HK-2 (cell line): ENCODE results near the gene IKZF2.
"Not testable (repeated sequence)": the region's sequence is repeated elsewhere in the genome, so short reads cannot be mapped to it uniquely, and the experiment has no call there.

Source experiments
- DNase-seq: peaks from one replicate; pipeline ENCODE4 v3.0.0-alpha.2; 2018; ENCODE audit not compliant: unreplicated experiment

Gene IKZF2

DNA sequence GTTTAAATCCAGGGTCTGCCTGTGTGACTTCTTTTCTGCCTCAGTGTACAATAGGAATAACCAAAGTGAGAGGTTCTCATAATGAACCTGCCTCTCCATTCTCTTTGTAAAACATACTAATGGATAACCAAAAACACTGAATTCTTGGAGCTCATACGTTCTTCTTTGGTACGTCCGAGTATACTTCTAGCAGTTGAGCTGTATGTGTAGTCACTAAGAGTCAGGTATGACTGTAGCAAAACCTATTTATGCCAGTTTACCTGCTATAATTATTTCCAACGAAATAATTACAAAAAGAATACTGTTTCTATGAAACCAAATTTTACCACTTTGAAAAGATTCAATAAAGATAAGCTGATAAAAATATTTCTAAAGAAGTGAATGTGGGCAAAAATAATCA lies 109.2 kb downstream of the IKZF2 start:
- no peak for DNase-seq

GRCh38 chr2:213036836-213037235 lies 114.6 kb downstream of the IKZF2 start:
- DNase-seq, result no peak

DNA sequence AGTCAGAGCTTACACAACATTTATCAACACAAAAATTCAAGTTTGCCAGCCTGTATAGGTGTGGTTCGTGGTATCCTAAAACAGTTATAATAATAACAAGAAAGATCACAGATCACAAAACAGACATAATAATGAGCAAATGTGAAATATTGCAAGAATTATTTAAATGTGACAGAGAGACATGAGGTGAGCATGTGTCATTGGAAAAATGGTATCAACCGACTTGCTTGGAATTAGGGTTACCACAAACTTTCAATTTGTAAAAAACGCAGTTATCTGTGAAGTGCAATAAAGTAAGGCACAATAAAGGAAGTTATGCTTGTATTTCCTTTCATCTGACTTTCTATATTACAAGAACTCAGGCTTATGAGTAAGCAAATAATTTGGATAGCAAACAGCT lies 116.8 kb downstream of the IKZF2 start:
- no peak for DNase-seq

DNA sequence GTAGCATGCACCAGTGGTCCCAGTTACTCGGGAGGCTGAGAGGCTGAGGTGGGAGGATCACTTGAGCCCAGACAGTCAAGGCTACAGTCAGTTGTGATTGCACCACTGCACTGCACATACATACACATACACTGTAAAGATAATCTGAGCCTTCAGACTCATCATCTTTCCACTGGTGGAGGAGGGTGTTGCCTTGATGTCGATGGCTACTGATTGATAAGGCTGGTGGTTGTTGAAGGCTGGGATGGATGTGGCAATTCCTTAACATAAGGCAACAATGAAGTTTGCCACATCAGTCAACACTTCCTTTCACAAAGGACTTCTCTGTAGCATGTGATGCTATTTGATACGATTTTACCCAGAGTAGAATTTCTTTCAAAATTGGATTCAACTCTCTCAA lies 118.8 kb downstream of the IKZF2 start:
- DNase-seq, result no peak

GRCh38 chr2:213022987-213023386 lies 128.4 kb downstream of the IKZF2 start:
- no peak for DNase-seq

DNA sequence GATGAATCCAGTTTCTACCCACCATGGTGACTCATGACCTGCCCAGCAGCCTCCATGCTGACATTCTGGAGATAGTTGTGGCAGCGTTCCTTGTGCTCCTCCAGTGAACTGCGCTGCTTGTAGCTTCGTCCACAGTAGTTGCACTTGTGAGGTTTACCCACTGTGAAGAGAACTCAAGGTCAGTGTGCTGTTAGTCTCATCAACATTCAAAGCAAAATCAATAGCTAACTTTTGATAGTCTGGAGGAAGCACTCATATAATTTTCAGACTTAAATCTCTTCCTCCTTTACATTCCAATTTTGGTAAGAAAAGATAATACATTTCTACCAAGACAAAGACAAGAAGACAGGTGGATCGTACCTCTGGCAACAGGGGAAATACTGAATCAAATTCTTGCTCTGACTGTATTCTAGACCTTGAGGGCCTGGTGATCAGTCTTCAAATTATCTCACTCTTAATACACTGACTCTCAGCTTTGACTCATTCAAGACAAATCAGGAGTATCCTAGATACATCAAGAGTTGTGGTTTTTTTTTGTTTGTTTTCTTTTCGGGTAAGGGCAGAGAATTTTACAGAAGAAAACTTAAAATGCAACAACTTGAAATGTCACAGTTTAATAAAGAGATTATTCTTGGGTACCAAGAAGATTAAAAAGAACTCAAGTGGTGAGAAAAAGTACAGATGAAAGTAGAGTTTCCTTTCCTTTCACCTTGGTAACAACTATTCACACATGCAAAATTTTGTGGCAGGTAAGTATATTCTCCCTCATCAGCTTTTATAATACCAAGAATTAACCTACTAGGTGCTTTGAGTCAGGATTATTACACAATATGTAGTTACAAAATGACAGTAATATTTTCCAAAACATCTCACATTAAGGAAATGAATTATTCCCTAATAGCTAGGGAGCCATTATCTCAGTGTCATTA lies 129.2 kb downstream of the IKZF2 start:
- no peak for DNase-seq

GRCh38 chr2:213020913-213021312 lies 130.5 kb downstream of the IKZF2 start:
- not testable (repeated sequence) for DNase-seq

DNA sequence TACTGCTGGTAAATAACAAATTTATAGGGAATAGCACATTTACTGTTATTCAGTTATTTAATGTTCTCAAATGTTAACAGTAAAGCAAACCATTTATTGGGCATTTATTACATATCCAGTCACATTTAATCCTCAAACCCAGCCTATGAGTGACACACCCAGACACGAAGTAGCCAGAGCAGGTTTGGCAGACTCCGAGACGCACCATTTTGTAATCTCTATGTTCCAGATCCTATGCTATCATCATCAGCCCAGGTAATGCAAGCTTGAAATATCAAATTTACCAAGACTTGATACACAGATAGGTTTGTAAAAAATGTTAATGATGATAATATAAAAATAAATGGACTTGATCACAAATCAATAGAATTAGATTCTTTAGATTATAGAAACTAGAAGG lies 131.1 kb downstream of the IKZF2 start:
- DNase-seq, result no peak

DNA sequence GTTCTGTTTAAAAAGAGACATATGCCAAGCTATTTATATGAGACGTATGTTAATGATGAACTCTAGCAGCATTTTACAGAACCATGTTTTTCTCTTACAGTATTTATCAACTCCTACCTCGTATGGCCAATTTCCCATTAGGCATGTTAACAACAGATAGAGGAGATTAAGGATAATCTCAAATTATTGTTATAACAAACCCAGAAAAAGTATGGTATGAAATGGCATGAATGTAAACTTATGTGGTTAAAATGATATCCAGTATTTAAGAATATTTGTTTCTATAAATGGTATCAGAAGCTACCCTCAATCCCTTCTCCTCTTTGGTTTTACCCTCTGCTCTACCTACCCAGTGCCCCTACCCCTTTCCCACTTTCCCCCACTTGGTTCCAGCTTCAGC lies 132.0 kb downstream of the IKZF2 start:
- no peak for DNase-seq

- no peak for DNase-seq
Measured at GRCh38 chr2:213018340-213018901, 133.0 kb downstream of the IKZF2 start.

- no peak for DNase-seq
Measured at GRCh38 chr2:213017404-213017803, 134.0 kb downstream of the IKZF2 start.

DNA sequence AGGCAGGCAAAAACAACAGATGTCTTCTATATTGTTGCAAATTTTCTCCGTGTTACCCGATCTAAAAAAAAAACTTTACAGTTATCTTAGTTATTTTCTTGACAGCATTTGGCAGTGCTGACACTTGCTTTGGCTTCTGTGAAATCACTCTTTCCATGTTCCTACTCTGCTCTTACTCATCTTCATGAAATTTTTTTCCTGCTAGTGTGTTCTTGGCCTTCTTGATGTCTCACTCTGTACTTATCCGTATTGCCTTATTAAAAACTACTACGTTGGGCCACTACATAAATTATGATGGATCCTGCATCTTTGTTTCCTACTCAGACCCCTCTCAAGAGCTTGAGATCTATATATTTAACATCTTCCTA lies 134.4 kb downstream of the IKZF2 start:
- DNase-seq, result no peak

- no peak for DNase-seq
Measured at GRCh38 chr2:213016166-213016983, 135.0 kb downstream of the IKZF2 start.

GRCh38 chr2:213015387-213016165 lies 135.8 kb downstream of the IKZF2 start:
- DNase-seq, result no peak

GRCh38 chr2:213013979-213014378 lies 137.4 kb downstream of the IKZF2 start:
- DNase-seq, result no peak

DNA sequence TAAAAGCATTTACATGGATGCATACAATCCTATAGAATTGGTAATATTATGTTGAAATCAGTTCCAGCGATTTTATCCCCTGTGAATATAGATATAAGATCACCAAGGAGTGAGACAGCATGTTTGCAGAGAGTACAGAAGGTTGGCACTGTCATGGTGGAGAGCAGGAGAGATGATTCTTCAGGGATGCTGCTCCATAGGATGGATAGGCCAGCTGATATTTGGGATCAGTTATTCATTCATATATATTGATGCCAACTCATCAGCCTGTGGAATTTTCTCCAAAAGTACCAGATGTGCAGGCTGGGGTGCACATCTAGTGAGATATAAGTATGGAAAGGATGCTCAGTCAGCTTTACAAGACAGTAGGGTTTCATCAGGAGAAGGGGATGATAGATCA lies 139.9 kb downstream of the IKZF2 start:
- no peak for DNase-seq

GRCh38 chr2:213010106-213010779 lies 141.2 kb downstream of the IKZF2 start:
- DNase-seq, result no peak

DNA sequence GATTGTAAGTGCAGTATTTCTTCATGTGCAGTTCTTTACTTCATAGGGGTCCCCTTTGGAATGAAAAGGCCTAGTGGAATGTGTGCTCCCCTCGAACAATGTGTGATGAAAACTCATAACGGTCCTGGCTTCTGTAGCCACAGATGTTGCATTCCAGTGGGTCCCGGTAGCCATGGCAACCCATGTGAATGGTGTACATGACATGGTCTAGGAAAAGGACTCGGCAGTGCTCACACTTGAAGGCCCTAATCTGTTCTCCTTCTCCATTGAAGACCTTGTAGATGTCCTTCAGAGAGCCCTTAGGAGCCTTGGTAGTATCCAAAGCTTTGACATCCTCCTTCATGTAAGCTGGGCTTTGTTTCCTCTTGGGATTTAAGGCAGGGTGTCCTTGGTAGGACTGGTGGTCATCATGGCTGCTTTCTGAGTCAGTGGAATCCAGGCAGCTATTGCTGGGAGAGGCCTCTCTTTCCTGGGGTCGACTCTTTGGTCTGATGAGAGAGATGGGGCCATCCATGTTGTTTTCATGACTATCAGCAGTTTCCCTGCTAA lies 144.0 kb downstream of the IKZF2 start:
- DNase-seq, result no peak

DNA sequence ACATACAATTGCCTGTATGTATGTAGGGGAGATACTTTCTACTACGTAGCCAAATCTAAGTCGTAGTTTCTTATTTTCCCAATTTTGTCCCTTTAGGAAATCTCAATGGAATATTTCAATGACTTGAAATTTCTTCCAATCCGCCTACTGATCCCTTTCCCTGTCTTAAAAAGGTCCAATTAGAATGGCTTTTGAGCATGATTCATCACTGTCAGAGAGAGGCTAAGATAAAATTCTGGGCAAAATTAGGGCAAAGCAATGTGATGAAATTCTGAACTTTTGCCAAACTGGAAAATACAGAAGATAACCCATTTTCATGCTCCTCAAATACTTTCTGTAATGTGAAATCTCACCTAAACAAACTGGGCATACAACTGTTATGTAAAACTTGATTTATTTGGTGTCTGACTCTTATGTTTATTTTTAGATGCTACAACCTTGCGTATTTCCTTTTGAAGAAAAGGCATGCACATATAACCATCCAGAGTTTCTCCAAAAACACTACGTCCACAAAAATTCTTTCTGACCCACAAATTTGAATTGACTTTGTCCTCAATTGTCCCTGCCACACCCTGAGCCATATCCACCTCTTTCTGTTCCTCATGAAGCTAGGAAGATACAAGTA lies 147.1 kb downstream of the IKZF2 start:
- no peak for DNase-seq

DNA sequence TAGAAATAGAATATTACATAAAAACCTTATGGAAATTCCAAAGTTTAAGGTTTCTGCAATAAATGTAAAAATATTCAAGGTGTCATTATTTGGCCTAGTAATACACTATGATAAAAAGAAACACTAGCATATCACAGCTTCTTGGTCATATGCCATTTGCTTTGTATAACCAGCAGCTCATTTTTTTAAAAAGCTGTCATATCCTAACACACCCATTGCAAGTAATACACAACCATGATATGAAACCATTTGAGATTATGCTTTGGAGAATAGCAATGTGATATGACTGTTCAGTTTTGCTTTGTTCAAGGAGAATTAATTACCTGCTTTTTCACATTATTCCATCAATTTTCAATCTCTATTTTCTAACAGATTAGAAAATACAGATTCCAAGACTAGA lies 149.0 kb downstream of the IKZF2 start:
- DNase-seq, result no peak
